Erythroblast (primary cell): ENCODE measurements around the gene ZNF613.

ENCODE experiments used
- GATA1 ChIP-seq: IDR thresholded peaks from 2 replicates; pipeline ENCODE4 v1.6.1; 2011; ENCODE audit warnings: low read depth, mild to moderate bottlenecking, control low read depth, low read length, moderate library complexity
- POLR2A ChIP-seq: IDR thresholded peaks from 2 replicates; pipeline ENCODE4 v1.6.1; 2011; ENCODE audit warnings: mild to moderate bottlenecking, low read length

GRCh38 chr19:51931921-51932320 lies 4.6 kb downstream of the ZNF613 start:
- TF ChIP-seq POLR2A (no peak), GATA1 (no peak)
